H1 (cell line): Measurements from ENCODE around the gene BLCAP.
"Not testable (repeated sequence)": the region's sequence is repeated elsewhere in the genome, so short reads cannot be mapped to it uniquely, and the experiment has no call there.

Source experiments
- CTCF ChIP-seq, 3 experiments: IDR thresholded peaks; 1 replicate in 2 of 3; 2 replicates in 1 of 3; pipeline versions ENCODE4 v1.5.1 to v1.6.1; 2011; ENCODE audit warnings: low read length in 3 of 3, mild to moderate bottlenecking in 3 of 3, inconsistent platforms in 2 of 3, low read depth in 1 of 3, moderate library complexity in 1 of 3; ENCODE audit not compliant: insufficient read depth in 1 of 3; ENCODE audit errors: control extremely low read depth in 1 of 3
- EP300 ChIP-seq, 2 experiments: IDR thresholded peaks; 1 replicate in 1 of 2; 2 replicates in 1 of 2; pipeline ENCODE4 v1.6.1; 2011 to 2012; ENCODE audit warnings: low read depth in 2 of 2, low read length in 2 of 2, mild to moderate bottlenecking in 2 of 2, borderline replicate concordance in 1 of 2, inconsistent platforms in 1 of 2, moderate library complexity in 1 of 2
- POLR2A ChIP-seq, 2 experiments: IDR thresholded peaks; 1 replicate in 1 of 2; 2 replicates in 1 of 2; pipeline ENCODE4 v1.6.1; 2011; ENCODE audit warnings: low read depth in 2 of 2, low read length in 2 of 2, mild to moderate bottlenecking in 2 of 2; ENCODE audit errors: control extremely low read depth in 1 of 2
- RBBP5 ChIP-seq: IDR thresholded peaks from 2 replicates; pipeline ENCODE4 v1.7.1; 2012; ENCODE audit warnings: low read depth, mild to moderate bottlenecking, inconsistent platforms, low read length, moderate library complexity, borderline replicate concordance
- SIN3A ChIP-seq, 2 experiments: IDR thresholded peaks in 1 of 2; conservative IDR thresholded peaks in 1 of 2; 2 replicates each; pipeline ENCODE4 v1.6.1; 2011 to 2012; ENCODE audit warnings: low read length in 2 of 2, improper control_type of control experiment in 1 of 2, low read depth in 1 of 2, mild to moderate bottlenecking in 1 of 2
- SIX5 ChIP-seq: IDR thresholded peaks from 2 replicates; pipeline ENCODE4 v1.6.1; 2011; ENCODE audit warnings: mild to moderate bottlenecking, low read depth, low read length
- SRF ChIP-seq: IDR thresholded peaks from 2 replicates; pipeline ENCODE4 v1.6.1; 2011; ENCODE audit warnings: mild to moderate bottlenecking, low read depth, low read length, moderate library complexity
- TAF1 ChIP-seq: IDR thresholded peaks from 2 replicates; pipeline ENCODE4 v1.6.1; 2011; ENCODE audit warnings: mild to moderate bottlenecking, low read depth, low read length
- TF ChIP-seq, protein P1 (sequence below): IDR thresholded peaks from 2 replicates; pipeline ENCODE4 v1.6.1; 2012; ENCODE audit warnings: inconsistent platforms

DNA sequence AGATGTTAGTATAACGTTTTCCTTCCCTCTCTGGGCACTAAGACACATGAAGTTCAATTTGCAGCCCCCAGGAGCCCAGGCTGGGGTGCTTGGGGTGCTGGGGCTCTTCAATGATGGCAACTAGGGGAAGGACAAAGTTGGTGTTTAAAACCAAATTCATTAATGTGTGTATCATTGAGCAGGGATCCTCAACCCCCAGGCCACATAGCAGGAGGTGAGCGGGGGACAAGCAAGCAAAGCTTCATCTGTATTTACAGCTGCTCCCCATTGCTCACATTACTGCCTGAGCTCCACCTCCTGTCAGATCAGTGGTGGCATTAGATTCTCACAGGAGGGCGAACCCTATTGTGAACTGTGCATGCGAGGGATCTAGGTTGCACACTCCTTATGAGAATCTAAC lies 49.8 kb upstream of the BLCAP start:
- not testable (repeated sequence) for TF ChIP-seq CTCF (IDR thresholded peaks at IDR 0.05; ENCODE audit: control extremely low read depth in 1 of 3, insufficient read depth in 1 of 3, low read depth in 1 of 3, low read length in 3 of 3); SIN3A (conservative IDR thresholded peaks at IDR 0.05 in 1 of 2, IDR thresholded peaks at IDR 0.05 in 1 of 2; ENCODE audit: low read depth in 1 of 2, low read length in 2 of 2); SRF; SIX5; POLR2A (IDR thresholded peaks at IDR 0.05; ENCODE audit: control extremely low read depth in 1 of 2, low read depth in 2 of 2, low read length in 2 of 2); TAF1; RBBP5; EP300 (IDR thresholded peaks at IDR 0.05; ENCODE audit: borderline replicate concordance in 1 of 2, low read depth in 2 of 2, low read length in 2 of 2)
- TF ChIP-seq, protein P1, sequence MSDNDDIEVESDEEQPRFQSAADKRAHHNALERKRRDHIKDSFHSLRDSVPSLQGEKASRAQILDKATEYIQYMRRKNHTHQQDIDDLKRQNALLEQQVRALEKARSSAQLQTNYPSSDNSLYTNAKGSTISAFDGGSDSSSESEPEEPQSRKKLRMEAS, result not testable (repeated sequence)
